C4-2B (cell line): ENCODE results near the gene MCRIP1.

ENCODE experiments used
- H3K27ac ChIP-seq: fragments of 450-650 bp; 2 replicates; pipeline ENCODE4 v1.5.1; 2017
- CTCF ChIP-seq: fragments of 450-650 bp; conservative IDR thresholded peaks from 2 replicates; pipeline ENCODE4 v1.5.1; 2017; ENCODE audit warnings: mild to moderate bottlenecking
- ZFX ChIP-seq: fragments of 450-650 bp; IDR thresholded peaks from 2 replicates; pipeline ENCODE4 v1.6.1; 2017

MCRIP1 gene

GRCh38 chr17:81792675-81793615 is 40.1 kb downstream of the MCRIP1 start:
- no peak overlapping the region for H3K27ac ChIP-seq

More at GRCh38 chr17:81792675-81793615, 40.1 kb downstream of the MCRIP1 start:
- no peak for TF ChIP-seq CTCF
- TF ChIP-seq ZFX = no peak
